ENCODE results near the gene ACADVL. TPM values are rescaled to one million over a fixed set of nuclear protein-coding genes. Genes with fewer than 3 reads are reported as not detected.

ACADVL gene
- total and polyA plus RNA-seq, 2 of the 4 experiments (the other 2 are of a cell fraction) = 139 to 752 TPM

GRCh38 chr17:7242717-7243452 lies 23.1 kb downstream of the ACADVL start (continued):
- no peak for TF ChIP-seq CHD1 (IDR thresholded peaks at IDR 0.05; ENCODE audit: low read depth, low read length)
- no peak for TF ChIP-seq NFE2L2 (IDR thresholded peaks at IDR 0.05; ENCODE audit: low read depth, low read length)

- peak overlapping the region; percentile 92 for H2AK9ac ChIP-seq (replicated peaks; ENCODE audit: low read depth, low read length, poor library complexity)
- peak overlapping the region; percentile 80 to 87; a peak in 3 of 4 replicates for H4K8ac ChIP-seq (ENCODE audit: low read depth in 2 of 2, low read length in 2 of 2)
- no peak for ATAC-seq (ENCODE audit: low read depth)
These were observed 23.7 kb downstream of the ACADVL start for GRCh38 chr17:7243453-7243729.

More at GRCh38 chr17:7243453-7243729, 23.7 kb downstream of the ACADVL start:
- DNase-seq = no peak
- Histone ChIP-seq H2AFZ (replicated peaks; ENCODE audit: low read length, poor library complexity) (peak overlapping the region; percentile 90), H4K91ac (ENCODE audit: insufficient read depth, low read depth, low read length) (peak overlapping the region; percentile 69), H2BK5ac (ENCODE audit: low read depth, low read length, poor library complexity, severe bottlenecking) (peak overlapping the region; percentile 68), H2BK120ac (ENCODE audit: low read depth, low read length) (no peak overlapping the region; the same call in 1 of the 2 replicates), H3K36me3 (ENCODE audit: control insufficient read depth, insufficient read depth, low read length) (peaks cover 28% of the 10 kb centered on the region), H3K27ac (ENCODE audit: insufficient read depth, low read length) (peak overlapping the region; percentile 82), H3K14ac (replicated peaks; ENCODE audit: low read depth, low read length) (peak overlapping the region; percentile 69), H3K18ac (ENCODE audit: low read depth, low read length) (no peak overlapping the region; the same call in 1 of the 2 replicates), H3K27me3 (ENCODE audit: control insufficient read depth, insufficient read depth, low read length) (no peaks in the 10 kb centered on the region), H2BK15ac (ENCODE audit: low read depth, low read length) (peak overlapping the region; percentile 39; the same call in 1 of the 3 replicates), H4K5ac (ENCODE audit: low read depth, low read length) (peak overlapping the region; percentile 77), H3K9me3 (ENCODE audit: control insufficient read depth, insufficient read depth, low read length) (no peaks in the 10 kb centered on the region), H3K79me1 (ENCODE audit: low read depth in 1 of 2, low read length in 2 of 2) (peaks cover 13 to 49% of the 10 kb centered on the region in 2 experiments), H3K56ac (ENCODE audit: extremely low read depth, insufficient read depth, low read length) (no peak overlapping the region; the same call in none of the 2 replicates), H4K20me1 (ENCODE audit: insufficient read depth, low read length) (peaks cover 7% of the 10 kb centered on the region; the same call in 1 of the 2 replicates), H3K9ac (ENCODE audit: low read depth, low read length) (peak overlapping the region; percentile 81), H3K4ac (ENCODE audit: low read depth, low read length) (peak overlapping the region; percentile 51), H3K4me1 (ENCODE audit: control insufficient read depth, insufficient read depth, low read length) (peaks cover 8% of the 10 kb centered on the region), H2AK5ac (ENCODE audit: low read depth, low read length) (peak overlapping the region; percentile 77), H3K4me2 (ENCODE audit: low read depth, low read length) (peak overlapping the region; percentile 95), H3K23ac (ENCODE audit: low read depth, low read length) (peak overlapping the region; percentile 10; the same call in 1 of the 2 replicates), H2BK20ac (ENCODE audit: low read depth, low read length) (no peak overlapping the region), H3K9me1 (ENCODE audit: insufficient read depth, low read length) (no peaks in the 10 kb centered on the region), H3K4me3 (ENCODE audit: insufficient read depth, low read depth, low read length) (peak overlapping the region; percentile 90)
- no TSS peak for BruUV-seq (replicated peaks)
- in situ Hi-C loops (cut with MboI; ENCODE audit: low sequenced_read_pairs) = loop anchor here (25.0 kb wide), 1 partner anchor 919 kb away; the partner anchor contains the start of genes PER1 and VAMP2
- ChIA-PET POLR2A (ENCODE audit: unreplicated experiment) (no interaction called here), CTCF (no interaction called here)
- WGBS, 2 experiments (ENCODE audit: extremely low coverage in 2 of 2, insufficient read length in 1 of 2) = no CpG with 5 or more reads among the region's 2 CpGs
- intact Hi-C loops (cut with micrococcal nuclease) = no loop called here
- no peak for TF ChIP-seq CHD1 (IDR thresholded peaks at IDR 0.05; ENCODE audit: low read depth, low read length)
- no peak for TF ChIP-seq FOS (IDR thresholded peaks at IDR 0.05; ENCODE audit: low read depth, low read length)
- no peak for TF ChIP-seq POLR2A (IDR thresholded peaks at IDR 0.05; ENCODE audit: low read depth, low read length)
- TF ChIP-seq SMC3 (IDR thresholded peaks at IDR 0.05; ENCODE audit: low read depth, low read length) = no peak
- TF ChIP-seq USF2 (IDR thresholded peaks at IDR 0.05; ENCODE audit: low read depth, low read length) = no peak
- no peak for TF ChIP-seq MAZ (IDR thresholded peaks at IDR 0.05; ENCODE audit: borderline replicate concordance, low read depth, low read length)
- TF ChIP-seq RAD21 (IDR thresholded peaks at IDR 0.05; ENCODE audit: low read length) = no peak
- dilution Hi-C loops (cut with HindIII; ENCODE audit: low sequenced_read_pairs, unreplicated experiment) = no loop called here

Measured in IMR-90 (cell line).